Suppressor macrophage treated with lipopolysaccharide for 4 hours (primary cell): ENCODE data around the gene MT3.
"Not testable (repeated sequence)": the region's sequence is repeated elsewhere in the genome, so short reads cannot be mapped to it uniquely, and the experiment has no call there.

Experiments
- DNase-seq: peaks from one replicate; pipeline ENCODE4 v3.0.0-alpha.2; 2020

MT3 gene

DNA sequence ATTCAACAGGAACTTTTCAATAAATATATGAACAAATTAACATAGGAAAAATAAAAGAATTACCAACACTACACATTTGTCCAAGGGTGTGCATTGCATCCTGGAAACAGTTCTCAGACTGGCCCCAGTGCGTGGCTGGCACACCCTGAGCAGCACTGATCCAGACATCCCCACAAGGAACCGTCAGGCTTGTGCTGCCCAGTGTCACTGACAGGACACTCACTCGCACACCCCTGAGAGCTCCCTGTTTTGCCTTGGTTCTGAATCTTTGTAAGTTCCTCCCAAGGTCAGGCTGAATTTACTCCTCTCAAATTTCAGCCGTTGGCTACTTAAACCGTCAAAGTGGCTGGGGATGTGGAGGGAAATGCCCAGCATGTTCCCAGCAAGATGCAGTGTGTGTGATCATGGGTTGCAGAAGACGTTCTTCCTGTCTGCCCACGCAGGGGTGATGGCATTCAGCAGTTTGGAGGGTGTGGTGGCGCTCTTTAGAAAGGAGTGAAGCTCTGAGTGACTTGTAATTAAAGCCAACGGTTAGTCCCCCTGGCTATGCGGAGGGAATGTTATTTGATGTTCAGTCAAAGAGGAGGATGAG is 20.8 kb downstream of the MT3 start:
- peak; percentile 99 for DNase-seq

GRCh38 chr16:56610609-56611111 is 21.3 kb downstream of the MT3 start:
- DNase-seq: no peak

- DNase-seq: peak; percentile 71
Measured at GRCh38 chr16:56611281-56611833, 22.0 kb downstream of the MT3 start.

GRCh38 chr16:56613706-56614105 is 24.4 kb downstream of the MT3 start:
- no peak for DNase-seq

- DNase-seq: no peak
Measured at GRCh38 chr16:56614549-56614991, 25.2 kb downstream of the MT3 start.

- DNase-seq: no peak
Measured at GRCh38 chr16:56615353-56615752, 26.0 kb downstream of the MT3 start.

- DNase-seq: no peak
Measured at GRCh38 chr16:56616608-56617211, 27.4 kb downstream of the MT3 start.

DNA sequence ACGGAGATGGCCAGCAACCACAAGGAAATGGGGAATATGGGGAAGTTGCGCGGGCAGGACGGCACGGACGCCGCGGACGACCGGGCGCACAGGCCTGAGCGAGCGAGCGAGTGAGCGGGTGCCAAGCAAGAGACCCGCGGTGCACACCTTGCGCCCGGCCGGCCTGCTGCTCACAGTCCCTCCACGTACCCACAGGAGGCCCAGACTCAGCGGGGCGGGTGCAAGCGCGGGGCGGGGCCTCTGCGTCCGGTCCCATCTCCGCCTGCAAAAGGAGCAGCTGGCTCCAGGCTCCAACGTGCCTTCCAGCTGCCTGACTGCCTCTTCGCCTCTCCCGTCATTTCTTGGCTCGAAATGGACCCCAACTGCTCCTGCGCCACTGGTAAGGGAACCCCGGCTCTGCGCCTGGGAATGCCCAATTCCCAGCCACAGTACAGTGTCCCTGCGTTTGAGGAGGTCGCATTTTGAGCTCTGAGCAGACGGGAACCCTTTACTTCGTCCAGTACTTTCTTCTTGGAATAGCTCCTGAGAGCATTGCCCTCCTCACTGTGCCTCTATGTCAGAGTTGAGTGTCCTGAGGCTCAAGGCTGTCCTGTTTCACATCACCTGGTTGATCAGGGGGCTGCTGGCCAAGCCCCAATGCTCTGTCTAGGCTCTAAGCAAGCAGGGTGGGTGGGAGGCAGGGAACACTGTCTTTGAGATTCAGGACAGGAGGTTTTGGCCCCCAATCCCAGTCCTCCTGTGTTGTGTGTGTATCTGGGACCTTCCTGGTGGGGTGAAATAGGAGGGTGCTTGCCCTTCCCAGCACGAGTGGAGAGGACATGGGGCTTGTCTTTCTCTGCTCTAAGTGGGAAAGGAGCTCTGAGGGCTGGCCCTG is 28.1 kb downstream of the MT3 start:
- peak; percentile 39 for DNase-seq

DNA sequence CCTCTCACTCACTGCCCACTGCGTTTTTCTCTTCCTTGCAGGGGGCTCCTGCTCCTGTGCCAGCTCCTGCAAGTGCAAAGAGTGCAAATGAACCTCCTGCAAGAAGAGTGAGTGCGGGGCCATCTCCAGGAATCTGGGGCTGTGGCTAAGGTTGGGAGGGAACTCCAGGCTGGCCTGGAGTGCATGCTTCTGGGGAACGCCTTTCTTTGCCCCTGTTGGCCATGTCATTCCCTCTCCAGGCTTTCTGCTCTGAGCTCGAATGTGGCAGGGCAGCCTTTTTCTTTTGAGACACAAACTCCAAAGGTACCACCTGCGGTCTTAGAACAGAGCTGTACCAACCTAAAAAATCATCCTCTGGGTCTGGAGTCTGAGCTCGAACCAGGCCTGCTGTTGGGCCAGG is 28.8 kb downstream of the MT3 start:
- no peak for DNase-seq

- no peak for DNase-seq
Measured at GRCh38 chr16:56620339-56620897, 31.1 kb downstream of the MT3 start.

GRCh38 chr16:56621665-56622445 is 32.5 kb downstream of the MT3 start:
- DNase-seq: not testable (repeated sequence)

GRCh38 chr16:56623184-56623583 is 33.9 kb downstream of the MT3 start:
- not testable (repeated sequence) for DNase-seq

- no peak for DNase-seq
Measured at GRCh38 chr16:56623637-56624036, 34.3 kb downstream of the MT3 start.

GRCh38 chr16:56625140-56625942 is 36.0 kb downstream of the MT3 start, which contains the start of gene MT1E:
Gene MT1E (plus strand): TSS chr16:56625781. CDS start chr16:56625852, 71 bp downstream.
- peak; percentile 87 for DNase-seq

GRCh38 chr16:56625943-56626654 is 36.8 kb downstream of the MT3 start:
- peak; percentile 57 for DNase-seq

GRCh38 chr16:56626685-56627084 is 37.4 kb downstream of the MT3 start:
- DNase-seq: no peak

- no peak for DNase-seq
Measured at GRCh38 chr16:56628486-56629350, 39.4 kb downstream of the MT3 start.

DNA sequence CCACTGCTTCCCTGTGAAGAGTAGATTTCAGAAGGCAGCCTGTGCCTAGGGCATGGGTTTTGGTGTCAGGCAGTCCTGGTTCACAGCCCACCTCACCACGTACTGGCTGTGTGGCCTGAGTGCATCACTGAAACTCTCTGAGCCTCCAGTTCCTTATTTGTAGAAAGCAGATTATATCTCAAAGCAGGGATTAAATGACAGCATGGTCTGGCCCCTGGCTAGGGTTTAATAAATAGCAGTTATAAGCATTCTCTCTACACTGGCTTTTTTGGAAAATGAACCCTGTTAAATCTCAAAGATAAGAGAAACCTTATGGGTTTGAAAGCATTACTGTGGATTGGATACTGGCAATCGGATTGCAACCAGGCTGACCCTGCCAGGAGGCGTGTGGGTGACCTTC is 40.2 kb downstream of the MT3 start:
- no peak for DNase-seq

DNA sequence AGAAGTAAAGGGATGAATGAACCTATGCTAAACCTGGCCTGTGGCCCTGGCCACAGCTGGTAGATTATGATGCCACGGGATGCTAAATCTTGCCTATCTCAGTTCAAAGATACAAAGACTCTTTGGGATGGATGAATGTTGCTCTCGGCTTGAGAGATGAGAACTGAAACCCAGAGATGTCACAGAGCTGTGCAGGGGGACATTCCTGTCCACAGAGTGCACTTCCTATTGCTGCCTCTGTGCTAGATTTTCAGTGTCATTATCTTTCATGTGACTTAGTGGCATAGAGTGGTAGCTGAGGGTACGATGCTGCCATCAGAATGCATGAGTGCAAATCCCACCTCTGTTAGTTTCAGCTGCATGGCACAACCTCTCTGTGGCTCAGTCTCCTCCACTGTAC is 40.8 kb downstream of the MT3 start:
- DNase-seq: peak; percentile 61

- DNase-seq: no peak
Measured at GRCh38 chr16:56631197-56631596, 41.9 kb downstream of the MT3 start.
